Activated T-cell treated with anti-CD3 and anti-CD28 coated beads, Interleukin-2, amount 50 U/mL, for 4 hours (primary cell): ENCODE results near the gene PLA2G4E. TPM values are rescaled to one million over a fixed set of nuclear protein-coding genes. Genes with fewer than 3 reads are reported as not detected.
A peak's percentile ranks its signal among the peaks of the same experiment; 100 is the strongest.

Experiments used
- ATAC-seq, 2 donors: fragments of 200-7000 bp; cut with Tn5 transposase; one replicate each; pipeline ENCODE4 v1.10.0; 2021
- DNase-seq: peaks from one replicate; pipeline ENCODE4 v3.0.0-alpha.2; 2020
- H3K27me3 Mint-ChIP-seq: one replicate; pipeline ENCODE4 v1.8.0; 2021; ENCODE audit warnings: low read depth, mixed read lengths
- H3K36me3 Mint-ChIP-seq: one replicate; pipeline ENCODE4 v1.8.0; 2022; ENCODE audit warnings: mixed read lengths; ENCODE audit not compliant: insufficient read depth
- H3K4me1 Mint-ChIP-seq: one replicate; pipeline ENCODE4 v1.8.0; 2021; ENCODE audit warnings: low read depth, mixed read lengths
- H3K4me3 Mint-ChIP-seq: one replicate; pipeline ENCODE4 v1.8.0; 2021; ENCODE audit warnings: mild to moderate bottlenecking, moderate library complexity, mixed read lengths
- H3K9me3 Mint-ChIP-seq: one replicate; pipeline ENCODE4 v1.8.0; 2021; ENCODE audit warnings: mixed read lengths
- total RNA-seq, 3 donors: library from RNA; stranded (reverse); gene quantifications; one replicate each; pipeline ENCODE4 v1.2.1, GENCODE V29; 2021

Gene PLA2G4E
- total RNA-seq, 3 donors from 2014 or later = not detected

DNA sequence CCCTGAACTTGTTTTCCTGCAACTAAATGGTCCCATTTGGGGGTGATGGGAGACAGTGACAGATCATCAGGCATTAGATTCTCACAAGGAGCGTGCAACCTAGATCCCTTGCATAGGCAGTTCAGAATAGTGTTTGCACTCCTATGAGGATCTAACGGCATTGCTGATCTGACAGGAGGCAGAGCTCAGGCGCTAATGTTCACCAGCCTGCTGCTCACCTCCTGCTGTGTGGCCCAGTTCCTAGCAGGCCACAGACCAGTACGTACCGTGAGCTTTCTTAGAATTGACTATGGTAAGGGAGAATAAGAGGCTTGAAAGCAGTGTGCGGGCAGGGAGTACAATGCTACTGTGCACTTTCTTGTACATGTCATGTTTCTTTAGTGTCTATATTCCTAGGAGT is 17.6 kb upstream of the PLA2G4E start:
- Mint-ChIP-seq H3K4me1 (peaks cover 7% of the 10 kb centered on the region), H3K27me3 (no peaks in the 10 kb centered on the region), H3K9me3 (no peaks in the 10 kb centered on the region), H3K4me3 (no peak overlapping the region), H3K36me3 (no peaks in the 10 kb centered on the region)
- DNase-seq = no peak
- no peak for ATAC-seq

GRCh38 chr15:42037656-42038055 is 16.8 kb upstream of the PLA2G4E start:
- Mint-ChIP-seq H3K9me3 (no peaks in the 10 kb centered on the region), H3K27me3 (no peaks in the 10 kb centered on the region), H3K4me1 (peaks cover 7% of the 10 kb centered on the region), H3K4me3 (no peak overlapping the region), H3K36me3 (no peaks in the 10 kb centered on the region)
- DNase-seq (no peak), ATAC-seq (no peak)

- DNase-seq (no peak), ATAC-seq (no peak)
- Mint-ChIP-seq H3K9me3 (no peaks in the 10 kb centered on the region), H3K4me1 (peaks cover 7% of the 10 kb centered on the region), H3K4me3 (no peak overlapping the region), H3K36me3 (no peaks in the 10 kb centered on the region), H3K27me3 (no peaks in the 10 kb centered on the region)
Measured at GRCh38 chr15:42036966-42037365, 16.1 kb upstream of the PLA2G4E start.

DNA sequence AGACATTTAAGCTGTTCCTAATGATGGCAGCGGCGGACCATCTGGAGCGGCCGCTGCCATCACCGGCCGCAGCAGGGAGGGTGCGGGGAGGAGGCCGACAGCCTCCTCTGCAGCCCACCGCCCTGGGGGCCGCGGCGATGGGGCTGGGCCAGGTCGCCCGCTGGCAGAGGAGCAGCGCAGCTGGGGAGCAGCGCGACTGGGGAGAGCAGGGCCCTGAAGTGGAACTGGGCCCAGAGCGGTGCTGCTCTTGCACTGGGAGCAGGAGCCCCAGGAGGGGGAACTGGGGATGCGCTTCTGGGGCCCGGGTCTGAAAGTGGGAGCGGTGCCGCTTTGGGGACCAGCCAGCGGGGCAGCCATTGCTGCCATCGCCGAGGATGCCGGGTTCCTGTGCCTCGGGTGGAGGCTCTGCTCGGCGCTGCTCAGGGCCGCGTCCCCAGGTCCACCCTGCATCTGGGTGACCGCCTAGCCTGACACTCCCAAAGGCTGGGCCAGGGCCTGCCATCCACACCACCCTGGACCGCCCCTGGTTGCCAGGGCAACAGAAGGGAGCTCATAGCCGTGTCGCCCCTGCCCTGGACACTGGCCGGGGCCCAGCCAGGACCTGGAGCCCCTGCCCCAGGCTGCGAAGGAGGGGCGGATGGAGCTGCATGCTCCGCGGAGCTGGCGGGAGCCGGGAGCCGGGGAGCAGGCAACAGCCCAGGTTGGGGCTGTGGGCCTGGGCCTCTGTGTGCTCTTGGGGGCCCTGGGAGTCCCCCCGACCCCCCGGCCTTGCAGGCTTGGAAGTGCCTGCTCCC is 15.5 kb upstream of the PLA2G4E start:
- no peaks in the 10 kb centered on the region for H3K36me3 Mint-ChIP-seq
- H3K4me1 Mint-ChIP-seq = peaks cover 7% of the 10 kb centered on the region
- H3K27me3 Mint-ChIP-seq = no peaks in the 10 kb centered on the region
- no peak for DNase-seq
- no peaks in the 10 kb centered on the region for H3K9me3 Mint-ChIP-seq
- H3K4me3 Mint-ChIP-seq = no peak overlapping the region
- no peak for ATAC-seq

DNA sequence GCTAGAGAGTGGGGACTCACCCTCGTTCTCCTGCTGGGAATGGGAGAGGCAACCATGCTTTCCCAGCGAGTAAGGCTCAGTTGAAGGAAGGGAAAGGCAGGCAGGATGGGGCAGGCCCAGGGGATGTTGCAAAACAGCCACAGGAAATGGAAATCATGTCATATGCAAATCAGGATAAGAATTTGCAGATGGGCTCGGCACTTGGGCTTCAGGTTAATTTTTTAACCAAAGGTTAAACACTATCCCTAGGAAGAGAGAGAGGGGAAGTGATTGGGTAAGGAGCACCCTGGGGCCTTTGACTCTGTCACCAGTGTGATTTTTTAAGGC is 14.6 kb upstream of the PLA2G4E start:
- H3K27me3 Mint-ChIP-seq = no peaks in the 10 kb centered on the region
- peaks cover 7% of the 10 kb centered on the region for H3K4me1 Mint-ChIP-seq
- no peaks in the 10 kb centered on the region for H3K9me3 Mint-ChIP-seq
- no peaks in the 10 kb centered on the region for H3K36me3 Mint-ChIP-seq
- ATAC-seq (peak in 1 of 2 donors; percentile 48), DNase-seq (no peak)
- H3K4me3 Mint-ChIP-seq = no peak overlapping the region

- no peaks in the 10 kb centered on the region for H3K9me3 Mint-ChIP-seq
- no peak for ATAC-seq
Measured at GRCh38 chr15:42034628-42035434, 14.0 kb upstream of the PLA2G4E start.

GRCh38 chr15:42033214-42033873 is 12.5 kb upstream of the PLA2G4E start:
- H3K4me1 Mint-ChIP-seq = peaks cover 7% of the 10 kb centered on the region
- no peaks in the 10 kb centered on the region for H3K27me3 Mint-ChIP-seq
- no peak for DNase-seq
- ATAC-seq = no peak
- no peaks in the 10 kb centered on the region for H3K9me3 Mint-ChIP-seq
- no peaks in the 10 kb centered on the region for H3K36me3 Mint-ChIP-seq
- H3K4me3 Mint-ChIP-seq = no peak overlapping the region

More at GRCh38 chr15:42034628-42035434, 14.0 kb upstream of the PLA2G4E start:
- Mint-ChIP-seq H3K36me3 (no peaks in the 10 kb centered on the region), H3K4me1 (peaks cover 7% of the 10 kb centered on the region), H3K4me3 (no peak overlapping the region), H3K27me3 (no peaks in the 10 kb centered on the region)
- DNase-seq = no peak

DNA sequence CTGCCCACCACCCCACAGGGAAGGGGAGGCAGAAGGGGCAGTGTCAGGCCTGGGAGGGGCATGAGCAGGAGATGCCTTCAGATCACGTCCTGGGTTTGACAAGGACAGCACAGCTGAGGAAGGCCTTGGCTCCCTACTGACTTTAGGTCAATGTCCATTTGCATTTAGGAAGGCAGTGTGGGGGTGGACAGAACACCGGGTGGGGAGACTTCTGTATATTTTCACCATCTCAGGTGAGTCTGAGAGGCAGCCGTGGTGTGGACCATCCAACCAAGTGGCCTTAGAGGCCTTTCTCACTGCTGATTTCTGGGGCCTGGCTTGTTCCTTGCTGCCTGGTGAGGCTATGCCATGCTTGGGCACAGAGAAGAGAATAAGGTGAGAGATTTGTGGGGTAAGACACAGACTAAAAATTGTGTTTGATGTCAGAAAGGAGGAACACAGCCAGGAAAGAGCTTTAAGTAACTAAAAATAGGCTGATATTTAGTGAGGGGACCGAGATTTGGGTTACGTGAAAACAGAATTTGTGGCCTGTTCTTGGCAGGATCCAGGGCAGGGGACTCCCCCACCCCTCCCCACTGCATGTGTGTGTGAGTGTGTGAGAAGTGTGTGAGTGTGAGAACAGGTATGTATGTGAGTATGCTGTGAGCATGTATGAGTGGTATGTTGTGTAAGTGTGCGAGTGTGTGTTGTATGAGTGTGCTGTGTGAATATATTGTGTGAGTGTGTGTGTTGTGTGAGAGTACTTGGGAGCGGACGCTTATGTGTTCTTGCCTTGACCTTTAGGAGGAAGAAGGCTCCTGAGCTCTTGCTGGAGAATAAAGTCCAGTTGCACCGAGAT is 11.8 kb upstream of the PLA2G4E start:
- H3K9me3 Mint-ChIP-seq = no peaks in the 10 kb centered on the region
- no peaks in the 10 kb centered on the region for H3K36me3 Mint-ChIP-seq
- no peak for ATAC-seq
- no peaks in the 10 kb centered on the region for H3K27me3 Mint-ChIP-seq
- peaks cover 7% of the 10 kb centered on the region for H3K4me1 Mint-ChIP-seq
- no peak overlapping the region for H3K4me3 Mint-ChIP-seq
- DNase-seq = no peak

DNA sequence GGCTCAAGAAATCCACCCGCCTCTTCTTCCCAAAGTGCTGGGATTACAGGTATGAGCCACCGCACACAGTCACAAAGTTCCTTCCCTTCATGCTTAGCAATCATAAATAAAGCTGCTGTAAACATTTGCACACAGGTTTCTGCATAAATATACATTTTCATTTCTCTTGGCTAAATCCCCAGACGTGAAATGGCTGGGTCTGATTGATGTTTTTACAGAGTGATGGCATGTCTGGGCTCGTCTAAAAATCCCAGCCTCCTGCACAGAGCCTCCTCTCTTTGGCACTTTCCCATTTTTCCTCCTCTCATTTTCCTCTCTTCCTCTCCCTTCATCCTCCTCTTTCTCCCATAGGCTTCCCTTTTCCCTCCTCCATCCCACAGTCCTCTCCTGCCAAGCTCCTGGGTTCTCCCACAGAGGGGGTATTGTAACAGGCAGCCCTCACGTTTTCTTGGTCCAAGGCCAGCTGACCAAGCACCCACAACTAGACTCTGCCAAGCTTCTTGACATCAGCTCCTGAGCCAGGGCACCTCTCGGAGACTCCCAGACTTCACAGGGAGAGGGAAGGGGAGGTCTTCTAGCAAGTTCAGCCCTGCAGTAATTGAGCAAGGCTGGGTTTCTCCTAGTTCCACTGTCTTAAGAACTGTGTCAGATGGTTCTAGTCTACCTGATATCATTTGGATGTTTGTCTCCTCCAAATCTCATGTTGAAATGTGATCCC is 10.5 kb upstream of the PLA2G4E start:
- Mint-ChIP-seq H3K4me1 (peaks cover 7% of the 10 kb centered on the region), H3K36me3 (no peaks in the 10 kb centered on the region), H3K4me3 (no peak overlapping the region), H3K9me3 (no peaks in the 10 kb centered on the region), H3K27me3 (peaks cover 1% of the 10 kb centered on the region)
- ATAC-seq (no peak), DNase-seq (no peak)

- H3K36me3 Mint-ChIP-seq = no peaks in the 10 kb centered on the region
- peaks cover 4% of the 10 kb centered on the region for H3K27me3 Mint-ChIP-seq
- DNase-seq (no peak), ATAC-seq (no peak)
- no peaks in the 10 kb centered on the region for H3K9me3 Mint-ChIP-seq
- H3K4me3 Mint-ChIP-seq = no peak overlapping the region
- H3K4me1 Mint-ChIP-seq = no peaks in the 10 kb centered on the region
Measured at GRCh38 chr15:42027521-42027920, 6.7 kb upstream of the PLA2G4E start.

- Mint-ChIP-seq H3K4me1 (no peaks in the 10 kb centered on the region), H3K4me3 (no peak overlapping the region), H3K27me3 (peaks cover 4% of the 10 kb centered on the region), H3K36me3 (no peaks in the 10 kb centered on the region), H3K9me3 (no peaks in the 10 kb centered on the region)
- no peak for DNase-seq
- no peak for ATAC-seq
Measured at GRCh38 chr15:42024303-42024702, 3.5 kb upstream of the PLA2G4E start.

GRCh38 chr15:42021593-42021992 is 751 bp upstream of the PLA2G4E start:
- H3K4me3 Mint-ChIP-seq = no peak overlapping the region
- H3K9me3 Mint-ChIP-seq = no peaks in the 10 kb centered on the region
- no peaks in the 10 kb centered on the region for H3K4me1 Mint-ChIP-seq
- H3K36me3 Mint-ChIP-seq = no peaks in the 10 kb centered on the region
- ATAC-seq (no peak), DNase-seq (no peak)
- H3K27me3 Mint-ChIP-seq = peaks cover 10% of the 10 kb centered on the region

GRCh38 chr15:42018306-42019224 is 2.3 kb downstream of the PLA2G4E start:
- Mint-ChIP-seq H3K4me3 (no peak overlapping the region), H3K4me1 (no peaks in the 10 kb centered on the region), H3K27me3 (peaks cover 6% of the 10 kb centered on the region), H3K36me3 (no peaks in the 10 kb centered on the region), H3K9me3 (no peaks in the 10 kb centered on the region)
- DNase-seq = no peak
- no peak for ATAC-seq
